Body of pancreas (tissue), 4 donors: ENCODE results near the gene TNIK. TPM values are rescaled to one million over a fixed set of nuclear protein-coding genes. Genes with fewer than 3 reads are reported as not detected.

Experiments
- ATAC-seq: fragments of 150-250 bp; one replicate; pipeline ENCODE4 v1.9.1; 2016
- DNase-seq, 4 donors: peaks; one replicate each; pipeline ENCODE4 v3.0.0-alpha.2; 2019
- H3K27ac ChIP-seq, 4 donors: fragments of 200-600 bp; sonication (generic); 1 replicate in 3 of 4; 2 replicates in 1 of 4; pipeline versions ENCODE4 v1.5.1 to v1.6.1; 2016 to 2019; ENCODE audit warnings: mild to moderate bottlenecking in 1 of 4, mixed read lengths in 1 of 4, moderate library complexity in 1 of 4
- H3K27me3 ChIP-seq, 2 donors: fragments of 200-600 bp; sonication (generic); one replicate each; pipeline ENCODE4 v1.6.0; 2016; ENCODE audit warnings: mild to moderate bottlenecking in 1 of 2
- H3K36me3 ChIP-seq, 2 donors: fragments of 200-600 bp; sonication (generic); replicated peaks in 1 of 2; 2 replicates each; pipeline ENCODE4 v1.5.1; 2016; ENCODE audit warnings: low read depth in 2 of 2; ENCODE audit not compliant: insufficient read depth in 1 of 2
- H3K4me1 ChIP-seq: fragments of 200-600 bp; sonication (generic); one replicate; pipeline ENCODE4 v1.6.0; 2016
- H3K4me3 ChIP-seq, 2 donors: fragments of 200-600 bp; sonication (generic); 1 replicate in 1 of 2; 2 replicates in 1 of 2; pipeline ENCODE4 v1.5.1; 2016 to 2019
- H3K9me3 ChIP-seq, 3 donors: fragments of 200-600 bp; sonication (generic); 1 replicate in 2 of 3; 2 replicates in 1 of 3; pipeline ENCODE4 v1.5.1; 2016
- CTCF ChIP-seq, 7 experiments: fragments of 450-650 bp in 4 of 7; fragments of 200-600 bp in 3 of 7; sonication (generic) in 3 of 7; IDR thresholded peaks; one replicate each; pipeline ENCODE4 v1.5.1; 2016 to 2019; ENCODE audit warnings: antibody characterized with exemption in 7 of 7
- POLR2A ChIP-seq, 3 donors: fragments of 450-650 bp; IDR thresholded peaks; one replicate each; pipeline ENCODE4 v1.6.1; 2016; ENCODE audit warnings: antibody characterized with exemption in 3 of 3, mild to moderate bottlenecking in 2 of 3
- WGBS, 2 donors: methylation state at CpG; one replicate each; pipeline ENCODE4 v1.1.5; 2017; 5-methylcytosine and 5-hydroxymethylcytosine counted together
- intact Hi-C: fragments of 100-400 bp; cut with DNase I; formaldehyde crosslinking; loops from one replicate; pipeline ENCODE4 v1.15.1; 2023
- total RNA-seq, 2 donors: library from RNA; depleted of rRNA; stranded (reverse); fragments of >200 nt; gene quantifications; one replicate each; pipeline ENCODE4 v1.1.0, GENCODE V29; 2016

Gene TNIK
- total RNA-seq, 2 donors from 2014 or later: 7.6 to 9.6 TPM

DNA sequence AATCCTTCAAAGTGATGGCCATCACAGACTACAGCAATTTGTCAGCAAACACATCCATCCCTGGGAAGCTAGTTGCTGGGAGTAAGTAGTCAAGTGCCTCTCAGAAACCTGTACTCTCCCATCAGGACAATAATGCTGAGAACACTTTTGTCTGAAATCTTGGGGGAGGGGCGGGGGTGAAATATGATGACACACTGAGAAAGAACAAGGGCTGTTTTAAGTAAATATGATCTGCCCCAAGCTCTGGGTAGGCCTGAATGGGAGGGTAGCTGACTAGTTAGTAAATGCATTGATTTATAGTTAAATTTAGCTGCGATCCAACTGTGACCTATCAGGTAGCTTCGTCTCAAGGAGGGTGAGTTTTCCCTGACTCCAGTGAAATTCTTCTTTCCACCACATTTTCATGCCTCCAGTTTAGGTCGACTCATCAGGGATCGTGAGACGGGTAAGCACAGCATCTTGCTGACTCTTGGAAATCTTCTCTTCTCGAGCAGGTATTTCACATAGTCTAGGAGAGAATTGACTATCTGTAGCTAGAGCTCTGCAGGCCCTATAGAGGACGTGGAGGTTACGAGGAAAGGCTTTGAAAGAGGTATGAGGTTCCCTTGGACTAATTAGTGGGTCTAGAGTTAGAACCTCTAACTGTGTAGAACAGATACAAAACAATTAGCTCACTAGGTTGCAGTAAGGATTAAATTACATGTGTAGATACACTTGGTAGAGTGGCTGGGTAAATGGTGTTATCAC, 220.3 kb downstream of the TNIK start:
- no peak for ATAC-seq
- WGBS, 2 donors: 87 to 88% methylated on average over 9 of the region's 9 CpGs
- no peak for DNase-seq
- H3K4me3 ChIP-seq: no peak overlapping the region
- no peaks in the 10 kb centered on the region for H3K9me3 ChIP-seq
- H3K4me1 ChIP-seq: no peaks in the 10 kb centered on the region
- no peaks in the 10 kb centered on the region for H3K27me3 ChIP-seq
- intact Hi-C loops: no loop called here
- TF ChIP-seq CTCF (IDR thresholded peaks at IDR 0.05): no peak
- TF ChIP-seq POLR2A (IDR thresholded peaks at IDR 0.05): no peak
- H3K27ac ChIP-seq: no peak overlapping the region
- H3K36me3 ChIP-seq: no peaks in the 10 kb centered on the region

DNA sequence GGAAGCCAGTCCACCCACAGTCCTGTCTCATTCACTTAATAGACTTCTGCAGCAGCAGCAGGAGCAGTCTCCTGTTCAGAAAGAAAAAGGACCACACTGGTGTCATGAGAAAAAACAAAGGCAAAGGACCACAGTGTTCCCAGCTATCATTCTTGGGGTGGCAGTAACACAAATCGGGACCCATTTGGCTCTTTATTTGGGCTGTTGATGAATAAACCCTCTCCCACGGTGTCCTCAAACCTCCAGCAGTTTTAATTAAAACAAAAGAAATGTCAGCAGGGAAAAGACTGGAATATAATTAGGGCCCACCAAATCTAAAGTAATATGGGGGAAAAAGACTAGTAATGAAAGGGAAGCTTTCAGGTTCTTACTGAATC, 223.2 kb downstream of the TNIK start:
- DNase-seq (no peak), ATAC-seq (no peak)
- Histone ChIP-seq H3K4me3 (no peak overlapping the region), H3K27me3 (no peaks in the 10 kb centered on the region), H3K9me3 (no peaks in the 10 kb centered on the region), H3K36me3 (no peaks in the 10 kb centered on the region), H3K4me1 (no peaks in the 10 kb centered on the region), H3K27ac (no peak overlapping the region)
- TF ChIP-seq POLR2A (IDR thresholded peaks at IDR 0.05) (no peak), CTCF (IDR thresholded peaks at IDR 0.05) (no peak)
- intact Hi-C loops: no loop called here
- 86 to 95% methylated on average over 2 of the region's 2 CpGs for WGBS, 2 donors

DNA sequence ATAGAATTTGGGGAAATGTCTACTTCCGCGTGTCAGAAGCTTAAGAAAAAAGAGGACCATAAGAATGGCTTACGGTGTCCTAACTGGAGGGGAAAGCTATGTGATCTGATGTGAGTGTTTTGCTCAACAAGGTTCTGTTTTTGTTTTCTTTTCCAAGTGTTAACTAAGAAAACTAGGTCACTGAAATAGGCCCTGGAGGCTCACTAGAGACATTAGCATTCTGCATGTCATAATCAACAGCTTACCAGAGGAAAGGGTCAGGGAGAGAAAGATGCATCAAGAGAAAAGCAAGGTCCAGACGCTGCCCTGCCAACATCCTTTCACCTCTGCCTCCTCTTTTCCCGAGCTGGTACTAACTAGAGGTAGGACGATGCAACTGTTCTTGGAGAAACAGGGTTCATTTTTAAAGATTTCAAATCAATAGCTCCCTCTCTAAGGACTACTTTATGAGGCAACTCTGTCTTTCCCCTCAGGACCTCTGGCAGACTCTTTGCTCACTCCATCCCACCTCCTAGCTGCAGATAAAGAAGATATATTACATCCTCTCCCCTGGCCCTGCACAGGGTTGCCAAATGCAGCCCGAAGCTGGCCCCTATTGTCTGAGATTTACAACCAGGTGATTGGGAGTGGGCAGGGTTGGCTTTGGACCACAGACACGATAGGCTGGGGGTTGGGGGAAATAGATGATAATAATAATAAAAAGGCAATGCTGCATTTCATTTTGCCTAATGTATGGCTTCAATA, 223.8 kb downstream of the TNIK start:
- no peak overlapping the region for H3K27ac ChIP-seq
- WGBS, 2 donors: 82 to 87% methylated on average over 8 of the region's 8 CpGs
- no peaks in the 10 kb centered on the region for H3K36me3 ChIP-seq
- no peak overlapping the region for H3K4me3 ChIP-seq
- H3K9me3 ChIP-seq: no peaks in the 10 kb centered on the region
- H3K4me1 ChIP-seq: no peaks in the 10 kb centered on the region
- DNase-seq: no peak
- no peaks in the 10 kb centered on the region for H3K27me3 ChIP-seq
- no peak for ATAC-seq
- intact Hi-C loops: no loop called here
- TF ChIP-seq CTCF (IDR thresholded peaks at IDR 0.05) (no peak), POLR2A (IDR thresholded peaks at IDR 0.05) (no peak)

DNA sequence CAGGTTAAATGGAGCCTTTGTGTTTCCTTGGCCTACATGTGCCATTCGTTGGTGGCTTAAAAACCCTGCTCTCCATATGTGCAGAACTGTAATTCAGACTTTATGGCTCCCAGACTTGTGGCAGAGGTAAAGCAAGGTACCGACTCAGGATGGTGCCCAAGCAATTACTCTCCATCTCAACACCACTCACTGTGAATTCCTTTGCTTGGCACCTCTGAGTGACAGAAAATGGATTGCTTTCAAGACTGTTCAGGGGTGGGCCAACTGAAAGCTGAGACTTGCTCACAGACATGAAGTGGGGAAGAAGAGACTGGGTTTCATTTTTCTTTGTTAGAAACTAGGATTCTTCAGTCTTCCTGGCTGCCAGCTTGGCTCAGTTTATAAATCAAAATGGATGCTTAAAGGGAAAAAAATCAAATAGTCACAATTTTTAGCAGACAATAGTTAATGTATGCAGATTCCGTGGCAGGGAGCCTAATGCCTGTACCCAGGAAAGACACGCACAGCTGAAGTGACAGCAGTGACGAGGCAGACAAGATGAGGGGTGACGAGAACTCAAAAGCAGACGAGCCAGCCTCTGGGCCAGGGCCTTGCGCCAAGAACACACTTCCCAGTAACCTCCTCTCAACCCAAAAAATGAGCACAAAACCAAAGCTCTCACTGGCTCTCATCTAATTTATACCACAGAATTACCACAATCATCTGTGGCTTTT, 225.8 kb downstream of the TNIK start:
- DNase-seq: no peak
- TF ChIP-seq CTCF (IDR thresholded peaks at IDR 0.05) (no peak), POLR2A (IDR thresholded peaks at IDR 0.05) (no peak)
- H3K4me1 ChIP-seq: no peaks in the 10 kb centered on the region

More for the DNA sequence above, 225.8 kb downstream of the TNIK start:
- intact Hi-C loops: no loop called here
- Histone ChIP-seq H3K4me3 (no peak overlapping the region), H3K27ac (no peak overlapping the region), H3K36me3 (no peaks in the 10 kb centered on the region), H3K27me3 (no peaks in the 10 kb centered on the region), H3K9me3 (no peaks in the 10 kb centered on the region)
- ATAC-seq: no peak
- WGBS, 2 donors: 84 to 88% methylated on average over 8 of the region's 8 CpGs
